HG03442 (cell line): ENCODE measurements around the gene CAMKK1.

ENCODE experiments used
- ATAC-seq: cut with Tn5 transposase; IDR thresholded peaks from one replicate; pipeline ENCODE4 v1.9.1; 2021; ENCODE audit warnings: mild to moderate bottlenecking, moderate library complexity; ENCODE audit not compliant: unreplicated experiment

CAMKK1 gene

DNA sequence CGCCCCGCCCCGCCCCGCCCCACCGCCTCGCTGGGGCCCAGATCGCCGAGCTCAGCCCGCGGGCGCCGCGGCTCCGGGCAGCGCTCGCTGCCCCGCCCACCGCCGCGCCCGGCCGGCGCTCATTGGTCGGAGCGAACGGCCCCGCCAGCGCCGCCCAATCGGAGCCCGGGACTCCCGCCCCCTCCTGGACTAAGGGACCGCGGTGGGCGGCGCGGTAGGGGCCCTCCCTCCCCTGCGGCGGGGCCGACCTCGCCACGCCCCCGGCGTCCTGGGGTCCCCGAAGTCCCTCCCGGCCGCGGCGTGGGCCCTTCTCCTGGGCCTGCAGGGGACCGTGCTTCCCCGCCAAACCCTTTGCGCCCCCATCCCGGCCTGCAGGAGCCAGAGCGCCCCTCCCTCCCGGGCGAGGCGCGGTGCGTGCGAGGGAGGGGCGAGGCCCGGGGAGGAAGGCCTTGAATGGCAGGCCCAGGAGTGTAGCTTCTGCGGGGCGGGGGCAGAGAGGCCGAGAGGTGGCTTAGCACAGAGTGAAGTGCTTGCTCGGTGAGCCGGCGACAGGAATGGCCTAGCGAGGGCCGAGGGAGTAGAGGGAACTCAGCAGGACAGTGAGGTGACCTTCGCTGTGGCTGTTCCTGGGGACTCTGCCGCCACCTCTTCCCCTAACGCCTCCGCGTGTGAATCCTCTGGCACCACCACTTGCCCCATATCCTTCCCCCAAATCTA lies at the start of gene CAMKK1:
CAMKK1 (minus strand) TSS at position 51 of the 717 bp plus-strand sequence. CDS start 7,366 bp downstream, outside the sequence.
- ATAC-seq: peak; percentile 83

DNA sequence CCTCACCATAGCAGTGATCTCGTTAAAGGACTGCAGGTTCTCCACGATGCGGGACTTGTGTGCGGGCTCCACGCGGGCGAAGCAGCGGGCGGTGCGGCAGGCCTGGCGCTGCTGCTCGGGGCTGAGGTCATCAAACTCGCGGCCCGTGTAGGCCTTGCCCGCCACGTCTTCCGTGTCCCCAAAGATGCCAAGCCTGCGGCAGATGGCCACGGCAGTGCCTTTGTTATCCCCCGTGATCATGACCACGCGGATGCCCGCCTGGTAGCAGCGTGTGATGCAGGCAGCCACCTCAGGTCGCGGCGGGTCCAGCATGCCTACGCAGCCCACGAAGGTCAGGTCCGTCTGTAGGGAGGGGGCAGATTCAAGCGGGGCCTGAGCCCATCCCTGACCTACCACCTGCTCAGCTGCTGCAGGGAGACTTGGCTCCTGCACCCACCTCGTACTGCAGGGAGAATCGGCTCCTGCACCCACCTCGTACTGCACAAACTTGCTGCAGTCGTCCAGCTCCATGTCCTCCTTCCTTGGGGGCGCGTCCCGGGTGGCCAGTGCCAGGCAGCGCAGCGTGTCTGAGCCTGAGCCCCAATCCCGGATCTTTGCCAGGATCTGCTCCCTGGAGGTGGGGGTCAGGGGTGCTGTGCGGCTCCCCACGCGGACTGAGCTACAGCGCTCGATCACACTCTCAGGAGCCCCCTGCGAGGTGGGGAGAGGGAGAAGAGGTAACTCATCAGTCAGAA lies 48.3 kb upstream of the CAMKK1 start:
- ATAC-seq: no peak

DNA sequence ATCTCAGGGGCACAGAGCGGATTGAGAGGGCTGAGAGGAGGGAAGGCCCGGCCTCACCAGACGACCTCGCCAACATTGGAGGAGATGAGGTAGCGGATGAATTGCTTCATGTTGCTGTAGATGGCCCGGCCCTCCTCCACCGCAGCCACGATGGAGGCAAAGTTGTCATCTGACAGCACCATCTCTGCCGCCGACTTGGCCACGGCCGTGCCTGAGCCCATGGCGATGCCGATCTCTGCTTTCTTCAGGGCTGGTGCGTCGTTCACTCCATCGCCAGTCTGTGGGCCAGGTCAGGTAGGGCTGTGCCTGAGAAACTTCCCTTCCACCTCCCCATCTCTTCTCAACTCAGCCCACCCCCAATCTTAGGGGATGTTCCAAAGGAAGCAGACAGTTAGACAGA lies 44.5 kb upstream of the CAMKK1 start:
- no peak for ATAC-seq

DNA sequence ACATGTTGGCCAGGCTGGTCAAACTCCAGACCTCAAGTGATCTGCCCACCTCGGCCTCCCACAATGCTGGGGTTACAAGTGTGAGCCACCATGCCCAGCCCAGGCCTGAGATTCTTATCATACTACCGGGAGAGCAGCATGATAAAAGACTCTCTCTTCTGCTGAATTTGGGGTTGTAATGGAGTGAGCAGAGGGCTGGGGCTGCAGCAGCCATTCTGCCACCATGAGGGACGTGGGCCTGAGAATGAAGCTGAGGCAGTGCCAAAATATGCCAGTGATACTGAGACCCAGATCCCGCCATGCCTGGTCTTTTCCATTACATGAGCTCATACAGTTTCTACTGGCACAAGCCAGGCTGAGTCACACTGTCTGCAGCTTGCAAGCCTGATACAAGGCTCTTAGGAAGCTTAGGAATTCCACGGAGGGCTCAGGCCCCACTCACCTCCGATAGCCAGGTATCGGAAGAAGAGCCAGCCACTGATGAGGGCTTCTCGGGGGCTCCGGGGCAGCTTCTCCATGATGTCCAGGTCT lies 43.0 kb upstream of the CAMKK1 start:
- ATAC-seq: no peak

DNA sequence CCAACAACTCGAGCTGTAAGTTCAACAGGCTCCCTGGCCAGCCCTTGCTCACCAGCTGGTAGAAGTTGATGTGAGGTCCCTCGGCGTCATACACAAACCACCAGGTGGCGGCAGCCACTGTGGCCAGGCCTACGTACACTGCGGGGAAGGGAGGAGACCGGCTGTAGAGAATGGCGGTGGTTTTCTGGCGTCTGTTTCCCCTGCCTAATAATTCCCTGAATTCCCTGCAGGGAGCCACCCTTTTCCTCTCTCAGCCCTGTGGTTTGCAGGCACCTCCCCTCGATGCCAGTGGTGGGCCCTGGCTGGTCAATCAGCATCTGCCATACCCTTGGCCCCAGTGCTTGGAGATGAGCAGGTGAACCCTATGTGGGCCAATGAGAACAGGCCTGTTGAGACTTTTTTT lies 42.3 kb upstream of the CAMKK1 start:
- no peak for ATAC-seq

DNA sequence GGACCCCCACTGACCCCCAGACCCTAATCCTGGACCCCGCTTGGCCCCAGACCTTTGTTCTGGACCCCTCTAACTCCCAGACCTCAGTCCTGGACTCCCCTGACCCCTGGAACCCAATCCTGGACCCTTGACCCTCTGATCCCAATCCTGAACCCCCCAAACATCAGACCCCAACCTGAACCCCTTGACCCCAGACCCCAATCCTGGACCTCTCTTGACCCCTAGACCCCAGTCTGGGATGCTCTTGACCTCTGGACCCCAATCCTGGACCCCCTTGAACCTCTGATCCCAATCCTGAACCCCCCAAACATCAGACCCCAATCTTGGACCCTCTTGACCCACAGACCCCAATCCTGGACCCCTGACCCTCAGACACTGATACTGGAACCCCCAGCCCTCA lies 36.9 kb upstream of the CAMKK1 start:
- no peak for ATAC-seq

DNA sequence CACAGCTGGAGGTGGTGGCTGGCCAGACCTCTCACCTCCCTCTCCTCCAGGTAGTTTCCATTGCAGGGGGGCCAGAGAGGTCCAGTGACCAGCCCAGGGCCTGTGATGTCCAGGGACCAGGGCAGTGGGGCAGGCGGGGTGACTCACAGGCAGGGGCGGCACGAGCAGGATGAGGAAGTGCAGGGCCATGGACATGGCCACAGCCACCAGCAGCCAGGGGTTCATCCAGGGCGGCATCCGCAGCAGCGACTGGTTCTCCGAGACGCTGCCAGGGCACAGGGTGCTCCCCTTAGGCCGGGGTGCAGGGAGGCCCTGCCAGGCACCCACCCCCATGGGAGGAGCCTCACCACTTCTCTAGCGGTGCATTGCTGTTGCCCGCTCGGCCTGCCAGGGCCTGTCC lies 36.3 kb upstream of the CAMKK1 start:
- ATAC-seq: no peak

DNA sequence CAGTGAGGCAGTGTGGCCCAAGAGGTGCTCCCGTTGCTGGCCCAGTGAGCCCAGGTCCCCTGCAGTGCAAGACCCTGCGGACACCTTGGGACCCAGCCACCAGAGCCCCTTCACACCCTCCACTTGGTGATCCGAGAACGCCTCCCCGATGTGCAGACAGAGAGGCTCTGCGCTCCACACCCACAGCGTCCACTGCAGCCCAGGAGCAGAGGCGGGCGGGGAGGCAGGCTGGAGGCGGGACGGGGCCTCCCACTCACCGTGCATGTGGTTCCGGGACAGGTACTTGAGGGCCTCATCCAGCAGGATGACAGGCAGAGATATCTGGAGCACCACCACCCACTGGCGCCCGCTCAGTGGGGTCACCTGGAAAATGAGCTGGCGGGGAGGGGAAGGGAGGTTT lies 35.6 kb upstream of the CAMKK1 start:
- ATAC-seq: no peak

DNA sequence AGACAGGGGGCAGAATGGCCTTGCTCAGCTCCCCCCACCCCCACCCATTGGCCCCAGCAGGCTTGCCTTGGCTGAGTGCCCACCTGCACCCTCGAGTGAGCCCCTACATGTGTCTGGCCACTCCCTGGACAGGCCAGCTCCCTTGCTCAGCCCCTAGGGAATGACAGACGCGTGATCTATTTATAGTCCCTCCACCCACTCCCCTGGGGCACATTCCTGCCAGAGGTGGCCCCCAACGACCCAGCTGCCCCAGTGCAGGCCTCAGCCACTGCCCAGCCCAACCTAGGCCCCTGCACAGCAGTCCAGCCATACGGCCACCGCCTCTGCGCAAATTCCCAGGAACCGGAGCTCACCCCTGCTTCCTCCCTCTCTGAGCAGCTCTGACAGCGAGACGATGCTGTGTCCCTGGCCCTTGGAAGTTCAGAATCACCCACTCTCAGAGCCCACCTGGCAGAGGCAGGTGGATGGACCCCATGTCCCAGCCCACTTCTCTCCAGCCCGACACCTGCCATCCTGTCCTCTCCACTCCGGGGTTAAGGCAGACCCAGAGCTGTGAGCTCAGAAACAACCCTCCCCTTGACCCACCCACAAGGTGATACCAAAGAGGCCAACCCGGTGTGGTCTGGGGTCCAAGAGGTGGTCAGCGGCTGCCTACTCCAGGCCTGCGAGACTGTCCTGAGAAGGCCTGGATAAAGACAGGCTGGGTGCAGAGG lies 34.9 kb upstream of the CAMKK1 start:
- no peak for ATAC-seq

DNA sequence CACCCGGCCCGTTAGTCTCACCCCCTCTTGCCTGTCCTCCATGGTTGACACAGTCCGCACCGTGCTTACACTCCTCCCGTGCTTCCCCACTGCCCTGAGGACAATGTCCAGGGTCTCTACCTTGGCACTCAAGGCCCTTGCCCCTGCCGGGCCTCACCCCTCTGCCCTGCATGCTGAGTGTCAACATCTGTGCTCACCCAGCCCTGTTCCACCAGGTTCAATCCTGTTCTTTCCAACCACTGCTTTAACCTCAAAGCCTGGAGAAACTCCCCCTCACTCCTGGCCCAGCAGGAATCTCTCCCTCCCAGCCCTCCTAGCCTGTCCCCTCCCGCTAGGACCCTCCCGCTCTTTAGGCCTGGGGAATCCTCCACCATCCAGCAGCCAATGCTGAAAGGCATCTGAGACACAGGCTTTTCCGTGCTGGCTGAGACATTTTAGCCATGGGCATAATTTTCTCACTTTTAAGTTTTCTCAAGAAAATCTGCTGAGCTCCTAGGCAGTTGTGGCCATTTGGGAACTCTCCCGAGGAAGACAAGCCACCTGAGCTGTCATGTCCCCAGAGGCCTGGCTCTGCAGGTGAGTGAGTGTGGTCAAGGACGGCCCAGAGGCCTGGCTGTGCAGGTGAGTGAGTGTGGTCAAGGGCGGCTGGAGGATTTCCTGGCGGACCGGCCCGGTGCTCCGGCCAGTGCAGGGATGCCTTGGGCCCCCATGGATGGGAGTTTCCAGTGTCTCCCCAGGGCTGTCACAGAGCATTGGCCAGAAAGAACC lies 34.2 kb upstream of the CAMKK1 start:
- ATAC-seq: no peak

DNA sequence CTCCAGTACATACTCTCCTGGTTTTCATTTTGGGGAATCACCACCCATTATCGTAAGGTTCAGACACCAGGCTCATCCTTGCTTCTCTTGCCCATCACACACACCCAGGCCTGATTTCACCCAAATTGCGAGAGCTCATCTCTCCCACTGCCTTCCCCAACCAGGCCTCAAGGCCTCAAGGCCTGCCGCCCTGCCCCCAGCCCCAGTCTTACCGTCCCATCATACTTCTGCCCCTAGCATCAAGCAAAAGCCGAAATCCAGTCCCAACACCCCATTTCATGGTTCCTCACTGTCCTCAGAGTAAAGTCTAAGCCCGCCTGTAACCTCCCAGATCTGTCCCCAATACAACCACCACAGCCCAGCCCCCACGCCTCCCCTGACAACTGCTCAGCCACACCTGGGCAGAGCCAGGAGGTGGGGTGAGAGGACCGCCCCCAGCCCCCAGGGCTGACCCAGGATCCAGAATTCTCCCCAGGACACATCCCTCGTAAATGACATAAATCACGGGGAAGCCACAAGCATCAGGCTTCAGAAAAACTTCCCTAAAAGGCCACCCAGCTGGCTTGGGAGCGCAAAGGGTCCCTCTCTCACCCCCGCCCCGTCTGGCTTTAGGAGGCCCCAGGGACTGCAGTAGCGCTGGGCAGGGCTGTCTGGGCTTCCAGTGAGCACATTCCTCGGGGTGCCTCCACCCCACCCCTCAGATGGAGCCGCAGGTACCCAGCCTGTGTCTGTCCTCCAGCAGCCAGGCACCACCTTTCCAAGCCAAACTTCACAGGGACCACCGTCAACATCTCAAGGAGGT lies 33.0 kb upstream of the CAMKK1 start:
- no peak for ATAC-seq

DNA sequence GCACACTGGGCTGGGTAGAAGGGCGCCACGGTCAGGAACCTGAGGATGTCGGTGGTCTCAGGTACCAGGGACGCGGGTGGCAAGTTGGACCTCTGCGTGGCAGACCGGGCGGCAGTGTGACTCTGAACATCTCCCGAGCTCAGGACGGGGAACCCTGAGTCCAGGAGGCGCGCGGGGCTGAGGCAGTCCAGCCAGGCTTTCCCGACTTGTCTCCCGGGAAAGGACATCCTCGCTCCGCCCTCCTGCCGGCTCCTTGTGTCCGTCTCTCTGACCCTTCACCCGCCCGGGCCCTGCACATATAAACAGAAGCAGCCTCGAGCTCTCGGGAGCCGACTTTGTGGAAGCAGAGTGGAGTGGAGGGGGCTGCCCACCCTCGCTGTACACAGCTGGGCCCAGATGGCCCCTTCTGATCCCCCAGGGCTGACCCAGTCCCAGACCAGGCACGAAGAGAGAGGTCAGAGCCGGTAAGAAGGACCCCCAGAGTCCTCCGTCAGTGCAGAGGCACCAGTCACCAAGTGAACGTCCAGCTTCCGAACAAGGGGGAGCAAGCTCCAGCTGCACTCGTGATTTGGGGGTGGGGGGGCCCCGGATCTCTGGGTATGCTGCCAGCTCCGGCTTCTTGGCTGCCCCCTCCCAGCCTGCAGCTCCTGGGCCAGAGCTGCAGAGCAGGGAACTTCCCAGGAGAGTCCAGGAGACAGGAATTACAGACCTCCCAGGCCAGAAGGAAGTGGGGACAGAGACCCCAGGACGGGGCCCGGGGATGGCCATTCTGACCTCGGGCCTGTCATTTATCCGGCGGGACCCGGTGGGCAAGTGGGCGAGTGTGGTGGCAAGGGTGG lies 31.9 kb upstream of the CAMKK1 start:
- ATAC-seq: no peak

DNA sequence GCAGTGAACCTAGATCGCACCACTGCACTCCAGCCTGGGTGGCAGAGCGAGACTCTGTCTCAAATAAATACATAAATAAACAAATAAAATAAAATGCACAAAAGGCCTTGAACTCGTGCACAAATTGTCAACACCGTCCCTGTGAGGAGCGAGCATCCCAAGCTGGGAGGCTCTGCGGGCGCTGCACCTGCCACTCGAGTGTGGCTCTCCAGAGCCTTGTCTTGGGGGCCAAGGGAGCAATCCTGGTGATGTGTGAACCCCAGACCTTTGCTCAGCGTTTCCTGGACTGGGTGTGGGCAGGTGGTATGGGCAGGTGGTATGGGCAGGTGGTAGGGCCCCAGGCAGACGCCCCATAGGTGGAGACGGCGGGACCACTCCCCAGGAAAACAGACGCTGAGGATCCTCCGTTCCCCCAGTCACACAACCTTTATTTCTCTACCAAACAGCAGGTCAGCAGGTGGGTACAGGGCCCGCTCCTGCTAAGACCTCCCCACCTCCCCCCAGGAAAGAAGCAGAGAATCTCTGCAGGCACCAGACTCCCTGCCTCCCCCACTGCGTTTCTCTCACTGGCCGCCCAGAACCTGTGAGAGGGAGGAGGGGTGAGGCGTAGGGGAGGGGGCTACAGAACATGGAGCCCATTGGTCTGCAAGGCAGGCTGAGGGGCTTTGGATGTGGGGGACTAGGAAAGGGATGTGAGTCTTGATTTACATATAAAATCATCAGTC lies 30.8 kb upstream of the CAMKK1 start:
- no peak for ATAC-seq

DNA sequence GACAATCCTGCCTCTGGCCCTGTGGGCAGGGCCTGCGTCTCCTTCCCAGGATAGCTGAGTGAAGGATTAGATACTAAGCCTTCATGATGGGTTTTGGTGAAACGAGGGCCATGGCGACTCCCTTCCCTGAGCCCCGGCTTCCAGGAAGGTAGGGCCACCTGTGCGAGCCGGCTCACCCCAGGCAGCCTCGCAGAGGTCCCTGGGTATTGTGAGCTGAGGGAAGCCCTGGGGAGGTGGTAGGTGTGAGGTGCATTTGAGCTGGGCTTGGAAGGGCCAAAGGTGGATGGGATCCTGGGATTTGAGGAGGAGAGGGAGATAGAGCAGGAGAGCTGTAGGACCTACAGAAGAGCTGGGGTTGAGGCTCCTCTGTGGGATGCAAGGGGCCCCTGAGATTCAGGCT lies 29.9 kb upstream of the CAMKK1 start:
- ATAC-seq: no peak

DNA sequence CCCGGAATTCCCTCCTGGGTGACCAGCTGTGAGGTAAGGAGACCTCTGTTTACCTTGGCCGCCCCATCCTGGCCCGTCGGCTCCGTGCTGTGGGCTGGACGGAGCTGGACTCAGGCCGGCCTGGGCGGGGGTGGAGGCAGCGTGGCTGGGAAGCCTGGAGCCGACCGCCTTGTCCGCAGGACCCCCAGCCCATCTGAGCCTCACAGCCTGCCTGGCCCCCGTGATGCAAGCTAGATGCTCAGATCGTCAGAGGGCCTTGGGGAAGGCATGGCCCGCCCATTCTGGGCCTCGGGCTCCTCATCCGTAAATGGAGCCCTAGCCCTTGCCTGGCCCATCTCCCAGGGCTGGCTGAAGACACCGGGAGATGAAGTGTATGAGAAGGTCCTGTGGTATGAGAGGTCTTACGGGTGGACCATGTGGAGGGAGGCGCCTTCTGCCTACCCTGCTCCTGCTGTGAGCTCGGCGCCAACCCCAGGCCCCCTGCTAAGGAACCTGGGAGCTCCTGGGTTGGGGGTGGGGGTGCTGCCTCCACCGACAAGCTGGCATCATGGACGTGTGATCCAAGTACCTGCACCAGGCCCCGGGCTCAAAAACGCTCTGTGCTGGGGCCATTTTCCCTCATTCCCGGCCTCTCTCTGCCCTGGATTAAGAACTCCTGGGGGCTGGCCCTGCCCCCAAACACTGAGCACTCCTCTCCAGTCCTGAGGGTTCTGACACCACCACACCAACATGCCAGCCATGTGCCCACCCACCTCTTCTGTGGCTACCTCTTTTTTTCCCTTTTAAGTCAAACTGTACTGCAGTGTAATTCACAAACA lies 28.9 kb upstream of the CAMKK1 start:
- no peak for ATAC-seq

DNA sequence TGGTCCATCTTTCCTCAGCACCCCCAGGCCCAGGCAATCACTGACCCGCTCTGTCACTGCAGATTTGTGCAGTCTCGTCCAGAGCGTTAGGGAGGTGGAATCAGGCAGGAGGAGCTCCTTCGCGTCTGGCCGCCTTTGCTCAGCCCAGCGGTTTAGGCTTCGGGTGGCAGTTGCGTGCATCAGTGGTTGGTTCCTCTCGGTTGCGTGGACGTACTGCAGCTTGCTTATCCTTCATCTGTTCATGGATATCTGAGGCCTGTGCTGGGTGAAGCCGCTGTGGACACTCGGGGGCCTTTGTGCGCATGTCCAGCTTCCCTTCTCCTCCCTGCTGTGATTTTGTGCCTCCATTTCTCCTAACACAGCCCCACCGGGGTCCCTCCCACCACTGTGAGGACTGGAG lies 28.2 kb upstream of the CAMKK1 start:
- no peak for ATAC-seq

DNA sequence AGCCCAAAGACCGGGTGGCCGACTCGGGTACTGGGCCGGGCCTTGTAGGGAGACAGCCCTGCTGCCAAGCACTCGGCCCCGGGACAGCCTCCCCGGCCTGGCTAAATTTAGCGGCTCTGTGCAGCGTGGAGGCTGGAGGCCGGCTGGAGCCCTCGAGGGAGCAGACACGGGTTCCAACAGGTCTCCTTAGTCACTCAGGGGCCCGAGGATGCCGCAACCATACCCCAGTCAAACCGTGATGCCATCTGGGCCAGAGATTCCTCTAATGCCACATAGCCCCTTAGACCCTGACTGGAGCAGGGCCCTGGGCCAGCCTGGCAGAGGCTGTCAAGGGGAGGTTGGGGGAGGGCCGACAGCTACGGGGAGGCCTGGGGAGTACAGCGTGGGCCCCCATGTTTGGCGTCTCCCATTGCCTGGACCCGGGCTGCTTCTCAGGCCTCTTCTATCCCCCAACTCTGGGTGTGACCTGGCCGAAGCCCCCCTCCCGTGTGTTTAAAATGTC lies 26.3 kb upstream of the CAMKK1 start:
- ATAC-seq: no peak
